ENCODE measurements around the gene MDFIC.

DNA sequence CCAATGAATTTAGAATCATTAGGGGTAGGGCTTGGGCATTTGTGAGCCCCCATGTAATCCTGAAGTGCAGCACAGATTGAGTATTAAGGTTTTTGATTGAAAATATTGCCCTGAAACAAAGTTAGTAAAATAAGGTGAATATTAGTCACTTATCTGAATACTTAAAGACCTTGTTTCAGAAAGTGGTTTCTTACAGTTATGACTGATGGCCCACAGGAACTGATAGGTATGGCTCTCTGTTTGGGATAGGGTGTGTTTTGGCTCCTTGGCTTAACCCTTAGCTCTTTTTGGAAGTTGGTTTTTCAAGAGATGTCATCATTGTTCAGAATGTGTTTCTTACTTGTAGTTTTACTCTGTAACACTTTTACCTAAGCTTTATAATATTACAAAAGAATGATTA lies 34.8 kb downstream of the MDFIC start:
- TF ChIP-seq, protein P1, sequence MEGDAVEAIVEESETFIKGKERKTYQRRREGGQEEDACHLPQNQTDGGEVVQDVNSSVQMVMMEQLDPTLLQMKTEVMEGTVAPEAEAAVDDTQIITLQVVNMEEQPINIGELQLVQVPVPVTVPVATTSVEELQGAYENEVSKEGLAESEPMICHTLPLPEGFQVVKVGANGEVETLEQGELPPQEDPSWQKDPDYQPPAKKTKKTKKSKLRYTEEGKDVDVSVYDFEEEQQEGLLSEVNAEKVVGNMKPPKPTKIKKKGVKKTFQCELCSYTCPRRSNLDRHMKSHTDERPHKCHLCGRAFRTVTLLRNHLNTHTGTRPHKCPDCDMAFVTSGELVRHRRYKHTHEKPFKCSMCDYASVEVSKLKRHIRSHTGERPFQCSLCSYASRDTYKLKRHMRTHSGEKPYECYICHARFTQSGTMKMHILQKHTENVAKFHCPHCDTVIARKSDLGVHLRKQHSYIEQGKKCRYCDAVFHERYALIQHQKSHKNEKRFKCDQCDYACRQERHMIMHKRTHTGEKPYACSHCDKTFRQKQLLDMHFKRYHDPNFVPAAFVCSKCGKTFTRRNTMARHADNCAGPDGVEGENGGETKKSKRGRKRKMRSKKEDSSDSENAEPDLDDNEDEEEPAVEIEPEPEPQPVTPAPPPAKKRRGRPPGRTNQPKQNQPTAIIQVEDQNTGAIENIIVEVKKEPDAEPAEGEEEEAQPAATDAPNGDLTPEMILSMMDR (conservative IDR thresholded peaks at IDR 0.05; ENCODE audit: low read depth, low read length): no peak
- no peak for TF ChIP-seq POLR2A (IDR thresholded peaks at IDR 0.05; ENCODE audit: low read depth, low read length)
- no peak for TF ChIP-seq RFX5 (IDR thresholded peaks at IDR 0.05; ENCODE audit: low read depth, low read length)
- no peak for TF ChIP-seq RCOR1 (IDR thresholded peaks at IDR 0.05; ENCODE audit: insufficient replicate concordance, low read length)

Data from IMR-90 (cell line).